HL-60/S4 (cell line): ENCODE measurements around the gene COL2A1.

Experiments
- in situ Hi-C: fragments of 300-500 bp; cut with MboI; formaldehyde crosslinking; loops from 2 replicates; pipeline ENCODE4 v1.14.3; 2022; ENCODE audit warnings: low sequenced_read_pairs

Gene COL2A1

GRCh38 chr12:48031135-48031960 lies 27.1 kb upstream of the COL2A1 start:
- in situ Hi-C loops, result no loop called here

- in situ Hi-C loops, result no loop called here
Measured at GRCh38 chr12:48030173-48030650, 25.9 kb upstream of the COL2A1 start.

GRCh38 chr12:48029491-48030172 lies 25.4 kb upstream of the COL2A1 start:
- in situ Hi-C loops, result no loop called here

GRCh38 chr12:48028541-48029431 lies 24.5 kb upstream of the COL2A1 start:
- in situ Hi-C loops, result no loop called here

GRCh38 chr12:48027183-48028002 lies 23.1 kb upstream of the COL2A1 start:
- in situ Hi-C loops, result no loop called here

- in situ Hi-C loops, result no loop called here
Measured at GRCh38 chr12:48026060-48026827, 22.0 kb upstream of the COL2A1 start.

GRCh38 chr12:48025281-48025680 lies 21.0 kb upstream of the COL2A1 start:
- in situ Hi-C loops, result no loop called here

GRCh38 chr12:48024735-48025134 lies 20.5 kb upstream of the COL2A1 start:
- in situ Hi-C loops, result no loop called here

- in situ Hi-C loops, result no loop called here
Measured at GRCh38 chr12:48023386-48023785, 19.1 kb upstream of the COL2A1 start.

GRCh38 chr12:48022676-48023385 lies 18.6 kb upstream of the COL2A1 start:
- in situ Hi-C loops, result no loop called here

GRCh38 chr12:48022180-48022521 lies 17.9 kb upstream of the COL2A1 start:
- in situ Hi-C loops, result no loop called here

GRCh38 chr12:48021485-48022179 lies 17.4 kb upstream of the COL2A1 start:
- in situ Hi-C loops, result no loop called here

GRCh38 chr12:48019639-48020265 lies 15.5 kb upstream of the COL2A1 start:
- in situ Hi-C loops, result no loop called here

GRCh38 chr12:48018618-48018995 lies 14.3 kb upstream of the COL2A1 start:
- in situ Hi-C loops, result no loop called here

GRCh38 chr12:48017921-48018617 lies 13.8 kb upstream of the COL2A1 start:
- in situ Hi-C loops, result no loop called here

- in situ Hi-C loops, result no loop called here
Measured at GRCh38 chr12:48017496-48017895, 13.2 kb upstream of the COL2A1 start.

GRCh38 chr12:48016373-48017020 lies 12.2 kb upstream of the COL2A1 start:
- in situ Hi-C loops, result no loop called here
